IPS DF 19.7 (cell line): ENCODE results near the gene HBG1.

Source experiments
- DNase-seq: peaks from one replicate; pipeline ENCODE4 v3.0.0-alpha.2; 2013; ENCODE audit warnings: low read depth, low spot score

HBG1 gene

GRCh38 chr11:5247472-5248192 is 2.0 kb downstream of the HBG1 start:
- no peak for DNase-seq

DNA sequence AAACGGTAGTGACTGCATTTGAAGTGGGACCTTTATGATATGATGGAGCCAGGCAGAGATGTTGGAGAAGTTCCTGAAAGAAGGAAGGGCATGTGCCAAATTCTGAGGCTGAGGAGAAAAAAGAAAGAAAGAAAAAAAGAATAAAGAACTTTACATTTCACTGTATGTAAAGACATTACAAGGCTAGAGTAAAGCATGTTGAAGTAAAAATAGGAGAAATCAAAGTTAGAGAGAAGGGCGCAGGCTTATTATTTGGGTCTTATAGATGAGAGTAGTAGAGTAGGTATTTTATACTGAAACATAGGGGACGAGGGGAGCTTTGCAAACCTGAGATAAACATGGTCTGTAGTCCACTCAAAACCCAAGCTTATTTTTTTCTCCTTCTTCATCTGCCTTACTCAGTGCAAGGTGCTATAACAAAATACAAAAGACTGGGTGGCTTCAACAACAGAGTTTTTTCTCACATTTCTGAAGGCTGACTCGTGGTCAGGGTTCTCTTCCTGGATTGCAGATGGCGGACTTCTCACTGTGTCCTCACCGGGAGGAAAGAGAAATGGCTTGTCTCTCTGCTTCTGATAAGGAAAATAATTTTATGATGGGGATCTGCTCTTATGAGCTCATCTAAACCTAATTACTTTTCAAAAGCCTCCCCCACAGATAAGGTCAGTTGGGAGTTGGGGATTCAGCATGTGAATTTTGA is 2.7 kb downstream of the HBG1 start:
- no peak for DNase-seq

- no peak for DNase-seq
Measured at GRCh38 chr11:5245155-5245554, 4.5 kb downstream of the HBG1 start.

DNA sequence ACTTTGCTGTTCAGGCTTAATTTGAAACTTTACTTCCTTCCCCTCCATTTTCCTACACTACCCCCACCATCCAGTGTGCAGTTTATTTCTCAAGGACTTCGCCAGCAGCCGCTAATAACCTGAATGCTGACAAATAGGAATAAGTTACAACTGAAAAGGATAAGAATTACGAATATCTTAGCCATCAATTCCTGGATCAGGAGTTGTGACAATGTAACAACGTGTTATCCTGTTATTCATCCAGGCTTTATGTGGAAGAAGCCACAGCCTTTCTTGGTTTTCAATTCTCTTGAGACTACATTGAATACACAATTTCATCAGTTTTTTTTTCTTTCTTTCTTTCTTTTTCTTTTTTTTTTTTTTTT is 5.9 kb downstream of the HBG1 start:
- no peak for DNase-seq

- DNase-seq, result no peak
Measured at GRCh38 chr11:5242933-5243815, 6.5 kb downstream of the HBG1 start.

DNA sequence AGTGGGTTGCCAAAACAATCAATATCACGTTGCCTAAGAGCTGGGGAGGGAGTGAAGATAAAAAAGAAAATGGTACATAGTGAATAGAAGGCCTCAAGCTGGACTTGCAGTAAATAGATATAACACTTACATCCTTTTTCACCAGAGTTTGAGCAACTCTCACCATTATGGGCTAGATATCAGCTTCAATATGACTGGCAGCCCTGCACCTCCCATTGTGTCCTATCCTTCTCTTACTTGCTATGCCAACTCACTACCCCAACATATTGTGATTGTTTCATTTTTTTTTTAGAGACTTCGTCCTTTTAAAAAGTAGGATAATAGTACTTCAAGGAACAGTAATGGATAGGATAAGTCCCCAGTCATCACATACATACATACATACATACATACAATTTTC is 7.4 kb downstream of the HBG1 start:
- no peak for DNase-seq

GRCh38 chr11:5241458-5241857 is 8.2 kb downstream of the HBG1 start:
- no peak for DNase-seq

GRCh38 chr11:5240458-5240857 is 9.2 kb downstream of the HBG1 start:
- no peak for DNase-seq

GRCh38 chr11:5240056-5240455 is 9.6 kb downstream of the HBG1 start:
- no peak for DNase-seq

DNA sequence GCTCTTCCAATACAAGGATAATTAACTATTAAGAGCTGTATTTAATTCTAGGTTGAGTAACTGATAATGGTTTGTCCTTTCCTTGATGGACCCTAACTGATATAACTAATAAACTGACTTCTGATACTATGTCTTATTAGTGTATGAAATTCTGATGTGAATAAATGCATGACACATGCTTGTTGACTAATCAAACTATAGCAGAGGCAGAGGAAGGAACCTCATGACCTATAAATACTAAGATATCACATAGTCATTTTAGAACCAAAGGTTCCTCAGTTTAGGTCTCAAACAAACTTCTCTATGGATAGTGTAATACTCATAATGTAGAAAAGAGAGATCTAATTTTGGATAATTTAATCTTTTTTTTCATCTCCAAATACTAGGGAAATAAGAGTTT is 10.6 kb downstream of the HBG1 start:
- no peak for DNase-seq

GRCh38 chr11:5238486-5238885 is 11.2 kb downstream of the HBG1 start:
- no peak for DNase-seq

DNA sequence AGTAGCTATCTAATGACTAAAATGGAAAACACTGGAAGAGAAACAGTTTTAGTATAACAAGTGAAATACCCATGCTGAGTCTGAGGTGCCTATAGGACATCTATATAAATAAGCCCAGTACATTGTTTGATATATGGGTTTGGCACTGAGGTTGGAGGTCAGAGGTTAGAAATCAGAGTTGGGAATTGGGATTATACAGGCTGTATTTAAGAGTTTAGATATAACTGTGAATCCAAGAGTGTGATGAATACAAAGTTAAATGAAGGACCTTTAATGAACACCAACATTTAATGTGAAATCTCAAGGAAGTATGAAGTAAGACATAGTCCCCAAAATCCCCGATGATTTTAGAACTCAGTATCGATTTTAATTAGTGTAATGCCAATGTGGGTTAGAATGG is 12.2 kb downstream of the HBG1 start:
- DNase-seq, result no peak

- no peak for DNase-seq
Measured at GRCh38 chr11:5235364-5236095, 14.1 kb downstream of the HBG1 start.

DNA sequence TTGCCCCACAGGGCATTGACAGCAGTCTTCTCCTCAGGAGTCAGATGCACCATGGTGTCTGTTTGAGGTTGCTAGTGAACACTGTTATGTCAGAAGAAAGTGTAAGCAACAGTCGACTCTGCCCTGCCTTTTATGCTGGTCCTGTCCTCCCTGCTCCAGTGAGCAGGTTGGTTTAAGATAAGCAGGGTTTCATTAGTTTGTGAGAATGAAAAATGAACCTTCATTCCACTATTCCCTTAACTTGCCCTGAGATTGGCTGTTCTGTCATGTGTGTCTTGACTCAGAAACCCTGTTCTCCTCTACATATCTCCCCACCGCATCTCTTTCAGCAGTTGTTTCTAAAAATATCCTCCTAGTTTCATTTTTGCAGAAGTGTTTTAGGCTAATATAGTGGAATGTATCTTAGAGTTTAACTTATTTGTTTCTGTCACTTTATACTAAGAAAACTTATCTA is 15.2 kb downstream of the HBG1 start, which contains the start of gene HBD:
Gene HBD, minus strand, starts transcription at position 103 of the 454 bp plus-strand sequence. Its CDS starts 50 bp downstream, at position 53.
- DNase-seq, result no peak

DNA sequence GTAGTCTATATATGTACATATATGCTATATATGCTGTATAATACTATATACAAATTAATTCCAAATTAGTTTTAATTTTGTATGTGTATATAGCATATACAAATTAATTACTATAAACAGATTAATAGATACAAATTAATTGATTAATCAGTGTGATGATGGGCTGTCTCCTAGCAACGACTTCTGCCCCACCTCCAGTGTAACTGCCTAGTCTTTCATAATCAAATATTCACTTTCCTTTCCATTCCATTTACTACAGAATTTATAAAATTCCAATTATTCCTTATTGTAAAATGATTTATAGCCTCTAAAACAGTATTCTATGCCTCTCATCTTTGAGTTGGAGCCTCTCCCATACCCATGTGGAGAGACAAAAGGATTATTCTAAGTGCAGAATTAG is 16.4 kb downstream of the HBG1 start:
- DNase-seq, result no peak

GRCh38 chr11:5232821-5233220 is 16.8 kb downstream of the HBG1 start:
- DNase-seq, result no peak

DNA sequence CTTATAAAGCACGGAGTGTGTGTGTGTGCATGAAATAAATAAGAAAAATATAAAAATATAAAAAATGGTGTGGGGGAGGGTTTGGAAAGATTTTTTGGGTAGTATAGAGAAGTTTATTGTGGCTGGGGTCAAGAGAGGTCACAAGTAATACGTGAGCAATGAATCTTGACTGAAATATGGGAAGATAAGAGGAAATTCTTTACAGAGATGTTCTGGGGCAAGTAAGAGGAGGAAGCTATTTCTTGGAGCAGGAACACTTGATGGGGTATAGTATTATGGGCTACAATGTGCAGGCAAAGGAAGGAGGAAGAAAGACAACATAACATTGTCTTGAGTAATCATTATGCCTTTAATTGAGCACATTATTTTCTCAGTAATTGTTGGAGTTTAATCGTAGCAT is 17.5 kb downstream of the HBG1 start:
- no peak for DNase-seq

DNA sequence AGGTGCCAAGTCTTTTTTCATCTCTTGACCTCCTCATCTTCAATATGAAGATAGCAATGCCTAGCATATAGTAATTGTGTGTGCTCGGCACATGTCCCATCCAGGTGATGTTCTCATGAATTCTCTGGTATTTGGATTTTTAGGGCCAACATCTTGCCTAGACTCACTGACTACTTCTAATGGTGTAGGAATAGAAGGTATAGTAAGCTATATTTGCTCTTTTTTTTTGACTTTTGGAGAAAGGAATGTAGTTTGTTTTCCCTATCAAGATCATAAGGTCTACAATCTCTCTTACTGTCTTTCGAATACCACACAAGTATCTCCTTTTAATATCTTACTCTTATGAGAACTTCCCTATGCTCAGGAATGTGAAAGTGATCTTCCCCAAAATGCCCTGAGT is 18.5 kb downstream of the HBG1 start:
- DNase-seq, result no peak

- no peak for DNase-seq
Measured at GRCh38 chr11:5230266-5230665, 19.4 kb downstream of the HBG1 start.

GRCh38 chr11:5229796-5230195 is 19.9 kb downstream of the HBG1 start:
- no peak for DNase-seq

- DNase-seq, result no peak
Measured at GRCh38 chr11:5229356-5229755, 20.3 kb downstream of the HBG1 start.

- no peak for DNase-seq
Measured at GRCh38 chr11:5228124-5228523, 21.5 kb downstream of the HBG1 start.
